NK-92 treated with Interleukin-12 subunit alpha and Interleukin-12 subunit beta, amount 100 ng/mL, for 24 hours (cell line): ENCODE measurements around the gene PCGF2.

Source experiments
- DNase-seq: peaks from one replicate; lab custom pipeline; 2025; lab: John Stamatoyannopoulos, UW

Gene PCGF2

GRCh38 chr17:38719289-38719942, 28.7 kb downstream of the PCGF2 start:
- DNase-seq: no peak

GRCh38 chr17:38717139-38717745, 30.9 kb downstream of the PCGF2 start:
- no peak for DNase-seq

GRCh38 chr17:38716368-38717005, 31.6 kb downstream of the PCGF2 start:
- no peak for DNase-seq

GRCh38 chr17:38715216-38715943, 32.8 kb downstream of the PCGF2 start:
- no peak for DNase-seq

- DNase-seq: no peak
Observed at GRCh38 chr17:38713456-38714075, 34.6 kb downstream of the PCGF2 start.

- no peak for DNase-seq
Observed at GRCh38 chr17:38712593-38712992, 35.5 kb downstream of the PCGF2 start.

- DNase-seq: no peak
Observed at GRCh38 chr17:38711792-38712571, 36.2 kb downstream of the PCGF2 start.

- no peak for DNase-seq
Observed at GRCh38 chr17:38710985-38711384, 37.2 kb downstream of the PCGF2 start.

GRCh38 chr17:38710604-38710962, 37.6 kb downstream of the PCGF2 start:
- no peak for DNase-seq

- no peak for DNase-seq
Observed at GRCh38 chr17:38709864-38710603, 38.1 kb downstream of the PCGF2 start.

- no peak for DNase-seq
Observed at GRCh38 chr17:38709104-38709820, 38.9 kb downstream of the PCGF2 start.

GRCh38 chr17:38707678-38708351, 40.3 kb downstream of the PCGF2 start:
- no peak for DNase-seq

GRCh38 chr17:38706505-38707216, 41.5 kb downstream of the PCGF2 start:
- no peak for DNase-seq

GRCh38 chr17:38705803-38706504, 42.2 kb downstream of the PCGF2 start:
- DNase-seq: peak; percentile 48

GRCh38 chr17:38705523-38705802, 42.7 kb downstream of the PCGF2 start:
- no peak for DNase-seq

- peak; percentile 65 for DNase-seq
Observed at GRCh38 chr17:38704606-38705522, 43.3 kb downstream of the PCGF2 start, which contains the start of gene MLLT6. TSS of gene MLLT6 (plus strand) at chr17:38705273. CDS start at chr17:38705633, 360 bp downstream.
